ENCODE measurements around the gene DEUP1.

- TF ChIP-seq MAX (IDR thresholded peaks at IDR 0.05) (no peak), CTCF (IDR thresholded peaks at IDR 0.05 in 2 of 3, conservative IDR thresholded peaks at IDR 0.05 in 1 of 3; ENCODE audit: borderline replicate concordance in 1 of 3, insufficient read depth in 1 of 3, low read depth in 2 of 3, low read length in 2 of 3) (no peak), EZH2 (IDR thresholded peaks at IDR 0.05) (no peak), YY1 (IDR thresholded peaks at IDR 0.05; ENCODE audit: extremely low read depth, insufficient replicate concordance, low read depth, low read length) (no peak), REST (IDR thresholded peaks at IDR 0.05; ENCODE audit: low read depth) (no peak), SIN3A (IDR thresholded peaks at IDR 0.05; ENCODE audit: low read depth) (no peak), RAD21 (IDR thresholded peaks at IDR 0.05; ENCODE audit: low read depth) (no peak), SP1 (IDR thresholded peaks at IDR 0.05; ENCODE audit: low read depth) (no peak), ATF3 (IDR thresholded peaks at IDR 0.05) (no peak), EZH2phosphoT487 (IDR thresholded peaks at IDR 0.05; ENCODE audit: borderline replicate concordance) (no peak), POLR2A (IDR thresholded peaks at IDR 0.05; ENCODE audit: borderline replicate concordance, extremely low read depth, insufficient read depth, insufficient read length) (no peak), CEBPB (IDR thresholded peaks at IDR 0.05; ENCODE audit: low read depth) (no peak)
Measured at GRCh38 chr11:93320230-93320629, 10.3 kb upstream of the DEUP1 start.
